Testis (tissue), 3 donors: ENCODE data around the gene PITX2. TPM values are rescaled to one million over a fixed set of nuclear protein-coding genes. Genes with fewer than 3 reads are reported as not detected.

Experiments
- DNase-seq: peaks from one replicate; pipeline ENCODE4 v3.0.0-alpha.2; 2019
- H3K27ac ChIP-seq, 2 donors: fragments of 200-600 bp; sonication (generic); one replicate each; pipeline ENCODE4 v1.5.1; 2019
- H3K27me3 ChIP-seq: fragments of 200-600 bp; sonication (generic); one replicate; pipeline ENCODE4 v1.5.1; 2019
- H3K36me3 ChIP-seq: fragments of 200-600 bp; sonication (generic); one replicate; pipeline ENCODE4 v1.5.1; 2017; ENCODE audit warnings: low read depth; ENCODE audit errors: missing control alignments
- H3K4me1 ChIP-seq: fragments of 200-600 bp; sonication (generic); one replicate; pipeline ENCODE4 v1.5.1; 2019
- H3K4me3 ChIP-seq, 2 donors: fragments of 200-600 bp; sonication (generic); one replicate each; pipeline ENCODE4 v1.5.1; 2017 to 2019
- H3K9me3 ChIP-seq: fragments of 200-600 bp; sonication (generic); one replicate; pipeline ENCODE4 v1.5.1; 2017
- CTCF ChIP-seq, 3 experiments: fragments of 450-650 bp in 2 of 3; fragments of 200-600 bp in 1 of 3; sonication (generic) in 1 of 3; IDR thresholded peaks; one replicate each; pipeline ENCODE4 v1.5.1; 2016 to 2019; ENCODE audit warnings: antibody characterized with exemption in 3 of 3, mild to moderate bottlenecking in 2 of 3, moderate library complexity in 1 of 3
- POLR2A ChIP-seq: fragments of 450-650 bp; IDR thresholded peaks from one replicate; pipeline ENCODE4 v1.6.1; 2017; ENCODE audit warnings: antibody characterized with exemption, mild to moderate bottlenecking, moderate library complexity
- WGBS, 2 donors: methylation state at CpG; one replicate each; pipeline ENCODE4 v1.1.5; 2018; 5-methylcytosine and 5-hydroxymethylcytosine counted together
- intact Hi-C: fragments of 100-400 bp; cut with DNase I; formaldehyde crosslinking; loops from one replicate; pipeline ENCODE4 v1.15.1; 2023; ENCODE audit warnings: low total_unique reads
- polyA plus RNA-seq: library from polyadenylated mRNA; stranded (reverse); fragments of 350-450 nt; fragmentation: Illumina TruSeq; extraction: RNeasy Lipid Tissue Mini Kit (QIAGEN cat#74804); gene quantifications from one replicate; pipeline ENCODE4 v1.2.3, GENCODE V29; 2014; ENCODE audit warnings: low read depth, low replicate concordance; ENCODE audit not compliant: insufficient read depth
- total RNA-seq, 2 donors: library from RNA; depleted of rRNA; stranded (reverse); fragments of >200 nt; gene quantifications; one replicate each; pipeline ENCODE4 v1.2.3, GENCODE V29; 2016

The PITX2 gene
- total and polyA plus RNA-seq, 3 donors from 2014 or later = 0.93 to 2.6 (median 2.3) TPM

GRCh38 chr4:110614173-110614963 is 8.5 kb downstream of the PITX2 start:
- DNase-seq = no peak
- Histone ChIP-seq H3K27ac (no peak overlapping the region), H3K27me3 (no peaks in the 10 kb centered on the region), H3K4me1 (no peaks in the 10 kb centered on the region), H3K9me3 (no peaks in the 10 kb centered on the region), H3K36me3 (no peaks in the 10 kb centered on the region), H3K4me3 (no peak overlapping the region)
- TF ChIP-seq POLR2A (no peak), CTCF (IDR thresholded peaks at IDR 0.05) (no peak)
- WGBS, 2 donors = 9 to 10% methylated on average over 27 of the region's 27 CpGs
- intact Hi-C loops = no loop called here

- Histone ChIP-seq H3K4me1 (no peaks in the 10 kb centered on the region), H3K27ac (no peak overlapping the region), H3K27me3 (no peaks in the 10 kb centered on the region), H3K36me3 (no peaks in the 10 kb centered on the region), H3K9me3 (no peaks in the 10 kb centered on the region), H3K4me3 (no peak overlapping the region)
- intact Hi-C loops = no loop called here
- WGBS, 2 donors = 12 to 14% methylated on average over 3 of the region's 3 CpGs
- no peak for DNase-seq
- TF ChIP-seq POLR2A (no peak), CTCF (IDR thresholded peaks at IDR 0.05) (no peak)
Measured at GRCh38 chr4:110613745-110614144, 9.1 kb downstream of the PITX2 start.

- 5 to 7% methylated on average over 14 to 23 of the region's 23 CpGs for WGBS, 2 donors
- no peaks in the 10 kb centered on the region for H3K27me3 ChIP-seq
- H3K36me3 ChIP-seq = no peaks in the 10 kb centered on the region
- H3K4me1 ChIP-seq = no peaks in the 10 kb centered on the region
- no peak overlapping the region for H3K4me3 ChIP-seq
- TF ChIP-seq CTCF (IDR thresholded peaks at IDR 0.05) (no peak), POLR2A (no peak)
- no peaks in the 10 kb centered on the region for H3K9me3 ChIP-seq
- DNase-seq = no peak
- no peak overlapping the region for H3K27ac ChIP-seq
- intact Hi-C loops = no loop called here
Measured at GRCh38 chr4:110612631-110613269, 10.1 kb downstream of the PITX2 start.

GRCh38 chr4:110611968-110612447 is 10.9 kb downstream of the PITX2 start:
- Histone ChIP-seq H3K27me3 (no peaks in the 10 kb centered on the region), H3K9me3 (no peaks in the 10 kb centered on the region), H3K27ac (no peak overlapping the region), H3K4me1 (no peaks in the 10 kb centered on the region), H3K36me3 (no peaks in the 10 kb centered on the region), H3K4me3 (peak overlapping the region; percentile 4 to 27)
- WGBS, 2 donors = 3 to 7% methylated on average over 29 to 30 of the region's 30 CpGs
- TF ChIP-seq POLR2A (no peak), CTCF (IDR thresholded peaks at IDR 0.05) (no peak)
- DNase-seq = no peak
- intact Hi-C loops = no loop called here
